IMR-90 (cell line): ENCODE data around the gene NKAIN2.

Experiments used
- BHLHE40 ChIP-seq: fragments of 150-350 bp; IDR thresholded peaks from 2 replicates; pipeline ENCODE4 v1.6.1; 2016; ENCODE audit warnings: mild to moderate bottlenecking, low read depth, low read length
- CEBPB ChIP-seq: IDR thresholded peaks from 2 replicates; pipeline ENCODE4 v1.6.1; 2012; ENCODE audit warnings: low read depth, low read length, improper control_type of control experiment
- CHD1 ChIP-seq: IDR thresholded peaks from 2 replicates; pipeline ENCODE4 v1.6.1; 2012; ENCODE audit warnings: low read depth, low read length, improper control_type of control experiment
- FOS ChIP-seq: fragments of 150-350 bp; IDR thresholded peaks from 2 replicates; pipeline ENCODE4 v1.6.1; 2016; ENCODE audit warnings: low read depth, low read length
- MAFK ChIP-seq: IDR thresholded peaks from 2 replicates; pipeline ENCODE4 v1.6.1; 2012; ENCODE audit warnings: low read depth, low read length, improper control_type of control experiment
- MXI1 ChIP-seq: IDR thresholded peaks from 2 replicates; pipeline ENCODE4 v1.6.1; 2012; ENCODE audit warnings: low read depth, mild to moderate bottlenecking, low read length, moderate library complexity, borderline replicate concordance
- NFE2L2 ChIP-seq: fragments of 150-350 bp; IDR thresholded peaks from 2 replicates; pipeline ENCODE4 v1.6.1; 2016; ENCODE audit warnings: low read depth, mild to moderate bottlenecking, low read length
- POLR2A ChIP-seq: IDR thresholded peaks from 2 replicates; pipeline ENCODE4 v1.6.1; 2012; ENCODE audit warnings: mild to moderate bottlenecking, low read depth, low read length
- RAD21 ChIP-seq: IDR thresholded peaks from 2 replicates; pipeline ENCODE4 v1.6.1; 2012; ENCODE audit warnings: low read length, improper control_type of control experiment
- RCOR1 ChIP-seq: IDR thresholded peaks from 2 replicates; pipeline ENCODE4 v1.6.1; 2012; ENCODE audit warnings: mild to moderate bottlenecking, low read length, improper control_type of control experiment; ENCODE audit not compliant: insufficient replicate concordance
- RFX5 ChIP-seq: IDR thresholded peaks from 2 replicates; pipeline ENCODE4 v1.8.0; 2012; ENCODE audit warnings: low read depth, mild to moderate bottlenecking, low read length, moderate library complexity
- SMC3 ChIP-seq: fragments of 150-350 bp; IDR thresholded peaks from 2 replicates; pipeline ENCODE4 v1.6.1; 2016; ENCODE audit warnings: low read depth, mild to moderate bottlenecking, antibody characterized with exemption, low read length, moderate library complexity
- TF ChIP-seq, protein P1 (sequence below): conservative IDR thresholded peaks from 2 replicates; pipeline ENCODE4 v1.5.1; 2012; ENCODE audit warnings: mild to moderate bottlenecking, low read depth, low read length, improper control_type of control experiment
- TF ChIP-seq, protein P2 (sequence below): fragments of 150-350 bp; IDR thresholded peaks from 2 replicates; pipeline ENCODE4 v1.6.1; 2016; ENCODE audit warnings: low read depth, mild to moderate bottlenecking, low read length, moderate library complexity, borderline replicate concordance

- TF ChIP-seq, protein P1, sequence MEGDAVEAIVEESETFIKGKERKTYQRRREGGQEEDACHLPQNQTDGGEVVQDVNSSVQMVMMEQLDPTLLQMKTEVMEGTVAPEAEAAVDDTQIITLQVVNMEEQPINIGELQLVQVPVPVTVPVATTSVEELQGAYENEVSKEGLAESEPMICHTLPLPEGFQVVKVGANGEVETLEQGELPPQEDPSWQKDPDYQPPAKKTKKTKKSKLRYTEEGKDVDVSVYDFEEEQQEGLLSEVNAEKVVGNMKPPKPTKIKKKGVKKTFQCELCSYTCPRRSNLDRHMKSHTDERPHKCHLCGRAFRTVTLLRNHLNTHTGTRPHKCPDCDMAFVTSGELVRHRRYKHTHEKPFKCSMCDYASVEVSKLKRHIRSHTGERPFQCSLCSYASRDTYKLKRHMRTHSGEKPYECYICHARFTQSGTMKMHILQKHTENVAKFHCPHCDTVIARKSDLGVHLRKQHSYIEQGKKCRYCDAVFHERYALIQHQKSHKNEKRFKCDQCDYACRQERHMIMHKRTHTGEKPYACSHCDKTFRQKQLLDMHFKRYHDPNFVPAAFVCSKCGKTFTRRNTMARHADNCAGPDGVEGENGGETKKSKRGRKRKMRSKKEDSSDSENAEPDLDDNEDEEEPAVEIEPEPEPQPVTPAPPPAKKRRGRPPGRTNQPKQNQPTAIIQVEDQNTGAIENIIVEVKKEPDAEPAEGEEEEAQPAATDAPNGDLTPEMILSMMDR: no peak
- no peak for TF ChIP-seq POLR2A
- no peak for TF ChIP-seq RCOR1
- TF ChIP-seq, protein P2, sequence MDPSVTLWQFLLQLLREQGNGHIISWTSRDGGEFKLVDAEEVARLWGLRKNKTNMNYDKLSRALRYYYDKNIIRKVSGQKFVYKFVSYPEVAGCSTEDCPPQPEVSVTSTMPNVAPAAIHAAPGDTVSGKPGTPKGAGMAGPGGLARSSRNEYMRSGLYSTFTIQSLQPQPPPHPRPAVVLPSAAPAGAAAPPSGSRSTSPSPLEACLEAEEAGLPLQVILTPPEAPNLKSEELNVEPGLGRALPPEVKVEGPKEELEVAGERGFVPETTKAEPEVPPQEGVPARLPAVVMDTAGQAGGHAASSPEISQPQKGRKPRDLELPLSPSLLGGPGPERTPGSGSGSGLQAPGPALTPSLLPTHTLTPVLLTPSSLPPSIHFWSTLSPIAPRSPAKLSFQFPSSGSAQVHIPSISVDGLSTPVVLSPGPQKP: no peak
- no peak for TF ChIP-seq MXI1
- TF ChIP-seq CEBPB: no peak
- TF ChIP-seq RAD21: no peak
- TF ChIP-seq RFX5: no peak
- TF ChIP-seq BHLHE40: no peak
- TF ChIP-seq CHD1: no peak
- TF ChIP-seq NFE2L2: no peak
- no peak for TF ChIP-seq SMC3
- no peak for TF ChIP-seq MAFK
- TF ChIP-seq FOS: no peak
These were observed 748.1 kb downstream of the NKAIN2 start for GRCh38 chr6:124551711-124552233.
